Adipocyte (in vitro differentiated cells): ENCODE data around the gene ALDH7A1.
A peak's percentile ranks its signal among the peaks of the same experiment; 100 is the strongest.
"Not testable (repeated sequence)": the region's sequence is repeated elsewhere in the genome, so short reads cannot be mapped to it uniquely, and the experiment has no call there.

Experiments
- DNase-seq: peaks from one replicate; pipeline ENCODE4 v3.0.0-alpha.2; 2015; ENCODE audit warnings: low read depth
- H3K27me3 ChIP-seq: replicated peaks from 2 replicates; pipeline ENCODE4 v1.7.0; 2013; ENCODE audit warnings: mild to moderate bottlenecking, low read length, moderate library complexity; ENCODE audit not compliant: control insufficient read depth, insufficient read depth
- H3K36me3 ChIP-seq: 2 replicates; pipeline ENCODE4 v1.7.0; 2013; ENCODE audit warnings: low read length, mild to moderate bottlenecking, moderate library complexity; ENCODE audit not compliant: control insufficient read depth, insufficient read depth, severe bottlenecking
- H3K4me1 ChIP-seq: 2 replicates; pipeline ENCODE4 v1.7.0; 2013; ENCODE audit warnings: mild to moderate bottlenecking, low read length, moderate library complexity; ENCODE audit not compliant: control insufficient read depth, insufficient read depth
- H3K4me3 ChIP-seq: 2 replicates; pipeline ENCODE4 v1.7.0; 2013; ENCODE audit warnings: mild to moderate bottlenecking, low read length, moderate library complexity
- H3K9ac ChIP-seq: 2 replicates; pipeline ENCODE4 v1.7.0; 2013; ENCODE audit warnings: mild to moderate bottlenecking, low read length, moderate library complexity
- H3K9me3 ChIP-seq: 2 replicates; pipeline ENCODE4 v1.7.0; 2013; ENCODE audit warnings: mild to moderate bottlenecking, low read length, moderate library complexity; ENCODE audit not compliant: control insufficient read depth

ALDH7A1 gene

GRCh38 chr5:126555101-126555500 lies 39.9 kb downstream of the ALDH7A1 start:
- DNase-seq, H3K4me3 ChIP-seq, H3K9ac ChIP-seq, H3K9me3 ChIP-seq, H3K27me3 ChIP-seq, H3K4me1 ChIP-seq: not testable (repeated sequence)
- peaks cover 89% of the 10 kb centered on the region for H3K36me3 ChIP-seq

DNA sequence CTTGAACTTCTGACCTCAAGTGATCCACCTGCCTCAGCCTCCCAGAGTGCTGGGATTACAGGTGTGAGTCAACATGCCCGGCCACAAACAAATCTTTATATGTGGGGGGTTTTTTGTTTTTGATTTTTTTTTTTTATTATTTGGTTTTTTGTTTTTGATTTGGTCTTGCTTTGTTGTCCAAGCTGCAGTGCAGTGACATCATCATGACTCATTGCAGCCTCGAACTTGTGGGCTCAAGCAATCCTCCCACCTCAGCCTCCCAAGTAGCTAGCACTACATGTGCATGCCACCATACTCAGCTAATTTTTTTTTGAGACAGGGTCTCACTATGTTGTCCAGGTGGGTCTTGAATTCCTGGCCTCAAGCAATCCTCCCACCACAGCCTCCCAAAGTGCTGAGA lies 42.4 kb downstream of the ALDH7A1 start:
- no peak overlapping the region for H3K9ac ChIP-seq
- no peaks in the 10 kb centered on the region for H3K9me3 ChIP-seq
- no peaks in the 10 kb centered on the region for H3K4me1 ChIP-seq
- no peak for DNase-seq
- H3K27me3 ChIP-seq, result no peaks in the 10 kb centered on the region
- peaks cover 94% of the 10 kb centered on the region for H3K36me3 ChIP-seq
- no peak overlapping the region for H3K4me3 ChIP-seq

DNA sequence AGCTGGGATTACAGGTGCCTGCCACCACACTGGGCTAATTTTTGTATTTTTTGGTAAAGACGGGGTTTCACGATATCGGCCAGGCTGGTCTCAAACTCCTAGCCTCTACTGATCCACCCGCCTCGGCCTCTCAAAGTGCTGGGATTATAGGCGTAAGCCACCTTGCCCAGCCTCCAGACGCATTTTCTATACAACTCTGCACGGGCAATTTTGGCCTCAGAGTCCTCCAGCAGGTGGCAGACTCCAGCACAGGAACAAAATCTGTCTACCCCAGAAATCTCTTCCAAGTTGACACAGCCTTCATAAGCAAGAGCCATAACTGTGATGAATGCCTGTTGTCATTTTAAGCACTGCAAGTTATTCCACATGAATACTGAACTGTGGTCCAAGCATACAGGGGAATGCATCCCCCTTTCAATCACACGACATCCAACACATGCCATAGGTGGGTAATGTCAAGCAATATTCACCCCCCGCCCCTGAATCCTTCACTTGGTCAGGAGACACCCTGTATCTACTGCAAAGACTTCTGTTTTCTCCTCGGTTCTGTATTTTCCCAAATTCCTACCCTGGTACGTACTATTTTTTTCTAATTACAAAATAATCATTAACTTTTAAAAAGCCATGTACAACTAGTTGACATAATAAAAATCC lies 50.8 kb downstream of the ALDH7A1 start:
- peaks cover 42% of the 10 kb centered on the region for H3K36me3 ChIP-seq
- H3K9ac ChIP-seq, result no peak overlapping the region
- H3K4me3 ChIP-seq, result no peak overlapping the region
- H3K4me1 ChIP-seq, result peaks cover 8% of the 10 kb centered on the region
- H3K9me3 ChIP-seq, result no peaks in the 10 kb centered on the region
- peak; percentile 47 for DNase-seq
- no peaks in the 10 kb centered on the region for H3K27me3 ChIP-seq

- no peak for DNase-seq
- H3K36me3 ChIP-seq, result peaks cover 36% of the 10 kb centered on the region
These were observed 51.4 kb downstream of the ALDH7A1 start for GRCh38 chr5:126543660-126544059.

DNA sequence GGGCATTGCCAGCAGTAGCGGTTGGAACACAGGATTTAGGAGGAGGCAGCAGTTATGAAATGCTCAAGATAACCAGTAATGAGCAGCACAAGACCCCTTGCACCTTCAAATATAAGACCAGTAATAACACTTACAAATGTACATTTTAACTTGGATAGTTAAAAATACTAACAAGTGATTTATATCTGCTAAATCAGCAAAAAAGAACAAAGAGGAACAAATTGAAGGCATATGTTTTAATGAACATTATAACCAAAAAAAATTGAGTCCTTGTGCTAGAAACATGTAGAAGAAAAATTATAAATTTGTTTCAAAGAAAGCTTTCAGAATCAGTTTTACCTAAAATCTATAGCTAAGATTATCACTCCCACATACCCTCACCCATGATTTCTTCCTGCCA lies 52.0 kb downstream of the ALDH7A1 start:
- H3K4me1 ChIP-seq, result peaks cover 12% of the 10 kb centered on the region
- no peak overlapping the region for H3K9ac ChIP-seq
- no peaks in the 10 kb centered on the region for H3K9me3 ChIP-seq
- H3K4me3 ChIP-seq, result no peak overlapping the region
- DNase-seq, result no peak
- H3K36me3 ChIP-seq, result peaks cover 30% of the 10 kb centered on the region
- H3K27me3 ChIP-seq, result no peaks in the 10 kb centered on the region

More at GRCh38 chr5:126543660-126544059, 51.4 kb downstream of the ALDH7A1 start:
- Histone ChIP-seq H3K9me3 (no peaks in the 10 kb centered on the region), H3K4me3 (no peak overlapping the region), H3K27me3 (no peaks in the 10 kb centered on the region), H3K4me1 (peaks cover 12% of the 10 kb centered on the region), H3K9ac (no peak overlapping the region)

- H3K9me3 ChIP-seq, result no peaks in the 10 kb centered on the region
- peaks cover 24% of the 10 kb centered on the region for H3K36me3 ChIP-seq
- no peak overlapping the region for H3K9ac ChIP-seq
- H3K4me3 ChIP-seq, result no peak overlapping the region
- no peak for DNase-seq
- no peaks in the 10 kb centered on the region for H3K27me3 ChIP-seq
- peaks cover 12% of the 10 kb centered on the region for H3K4me1 ChIP-seq
These were observed 52.6 kb downstream of the ALDH7A1 start for GRCh38 chr5:126542441-126542840.

- H3K4me1 ChIP-seq, result peaks cover 12% of the 10 kb centered on the region
- peaks cover 6% of the 10 kb centered on the region for H3K36me3 ChIP-seq
- H3K9me3 ChIP-seq, result no peaks in the 10 kb centered on the region
- no peak for DNase-seq
- no peak overlapping the region for H3K4me3 ChIP-seq
- H3K9ac ChIP-seq, result no peak overlapping the region
- H3K27me3 ChIP-seq, result no peaks in the 10 kb centered on the region
These were observed 54.4 kb downstream of the ALDH7A1 start for GRCh38 chr5:126540631-126541030.

- Histone ChIP-seq H3K4me1 (peaks cover 12% of the 10 kb centered on the region), H3K36me3 (no peaks in the 10 kb centered on the region)
These were observed 56.4 kb downstream of the ALDH7A1 start for GRCh38 chr5:126538579-126538978.

GRCh38 chr5:126536874-126537273 lies 58.1 kb downstream of the ALDH7A1 start:
- Histone ChIP-seq H3K36me3 (no peaks in the 10 kb centered on the region), H3K9me3 (no peaks in the 10 kb centered on the region), H3K4me3 (no peak overlapping the region), H3K27me3 (no peaks in the 10 kb centered on the region), H3K4me1 (peaks cover 14% of the 10 kb centered on the region), H3K9ac (no peak overlapping the region)
- DNase-seq, result no peak

More at GRCh38 chr5:126538579-126538978, 56.4 kb downstream of the ALDH7A1 start:
- Histone ChIP-seq H3K9me3 (no peaks in the 10 kb centered on the region), H3K27me3 (no peaks in the 10 kb centered on the region), H3K9ac (peak overlapping the region; percentile 43), H3K4me3 (no peak overlapping the region)
- DNase-seq, result no peak

GRCh38 chr5:126535856-126536545 lies 59.0 kb downstream of the ALDH7A1 start:
- no peak for DNase-seq
- Histone ChIP-seq H3K4me1 (peaks cover 21% of the 10 kb centered on the region), H3K9me3 (no peaks in the 10 kb centered on the region), H3K9ac (no peak overlapping the region), H3K4me3 (no peak overlapping the region), H3K27me3 (no peaks in the 10 kb centered on the region), H3K36me3 (no peaks in the 10 kb centered on the region)

GRCh38 chr5:126534553-126534952 lies 60.5 kb downstream of the ALDH7A1 start:
- no peak overlapping the region for H3K9ac ChIP-seq
- no peak overlapping the region for H3K4me3 ChIP-seq
- H3K4me1 ChIP-seq, result peaks cover 16% of the 10 kb centered on the region
- H3K27me3 ChIP-seq, result no peaks in the 10 kb centered on the region
- H3K9me3 ChIP-seq, result no peaks in the 10 kb centered on the region
- DNase-seq, result no peak
- H3K36me3 ChIP-seq, result no peaks in the 10 kb centered on the region
